Uterus (tissue), 2 donors: ENCODE measurements around the gene COL4A6.

Source experiments
- POLR2A ChIP-seq, 2 donors: fragments of 450-650 bp; IDR thresholded peaks; one replicate each; pipeline ENCODE4 v1.6.1; 2016; ENCODE audit warnings: antibody characterized with exemption in 2 of 2, mild to moderate bottlenecking in 1 of 2, moderate library complexity in 1 of 2
- TF ChIP-seq, protein P1 (sequence below), 4 experiments: fragments of 200-600 bp in 2 of 4; fragments of 450-650 bp in 2 of 4; sonication (generic) in 2 of 4; IDR thresholded peaks; one replicate each; pipeline ENCODE4 v1.5.1; 2016 to 2019; ENCODE audit warnings: antibody characterized with exemption in 4 of 4, mild to moderate bottlenecking in 2 of 4, moderate library complexity in 1 of 4

DNA sequence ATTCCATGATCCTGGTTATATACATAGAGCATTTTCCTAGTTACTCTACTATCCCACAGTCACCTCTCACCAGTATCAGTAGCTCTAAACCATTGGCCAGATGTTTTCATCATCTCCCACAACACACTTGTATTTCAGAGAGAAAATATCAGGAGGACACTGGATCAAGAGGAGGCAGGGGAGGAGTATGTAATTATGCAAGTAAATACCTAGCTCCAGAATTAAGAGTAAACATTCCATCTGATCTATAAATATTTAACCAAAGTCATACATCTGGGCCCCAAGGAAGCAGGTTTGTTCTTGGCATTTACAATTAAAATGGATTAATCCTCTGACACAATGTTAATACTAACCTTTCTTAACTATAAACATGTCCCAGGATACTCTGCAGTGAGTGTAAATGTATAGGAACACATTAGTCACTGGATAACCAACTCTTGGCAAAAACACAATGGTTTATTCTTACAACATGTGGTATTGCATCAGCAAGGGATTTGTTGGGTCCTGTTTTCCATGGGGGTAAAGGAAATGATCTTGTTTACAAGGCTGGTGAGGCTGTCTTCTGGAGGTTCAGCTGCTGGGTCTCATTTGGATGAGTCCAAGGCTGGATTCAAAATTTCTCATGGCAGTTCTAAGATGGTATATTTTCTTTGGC is 176.5 kb downstream of the COL4A6 start:
- TF ChIP-seq, protein P1, sequence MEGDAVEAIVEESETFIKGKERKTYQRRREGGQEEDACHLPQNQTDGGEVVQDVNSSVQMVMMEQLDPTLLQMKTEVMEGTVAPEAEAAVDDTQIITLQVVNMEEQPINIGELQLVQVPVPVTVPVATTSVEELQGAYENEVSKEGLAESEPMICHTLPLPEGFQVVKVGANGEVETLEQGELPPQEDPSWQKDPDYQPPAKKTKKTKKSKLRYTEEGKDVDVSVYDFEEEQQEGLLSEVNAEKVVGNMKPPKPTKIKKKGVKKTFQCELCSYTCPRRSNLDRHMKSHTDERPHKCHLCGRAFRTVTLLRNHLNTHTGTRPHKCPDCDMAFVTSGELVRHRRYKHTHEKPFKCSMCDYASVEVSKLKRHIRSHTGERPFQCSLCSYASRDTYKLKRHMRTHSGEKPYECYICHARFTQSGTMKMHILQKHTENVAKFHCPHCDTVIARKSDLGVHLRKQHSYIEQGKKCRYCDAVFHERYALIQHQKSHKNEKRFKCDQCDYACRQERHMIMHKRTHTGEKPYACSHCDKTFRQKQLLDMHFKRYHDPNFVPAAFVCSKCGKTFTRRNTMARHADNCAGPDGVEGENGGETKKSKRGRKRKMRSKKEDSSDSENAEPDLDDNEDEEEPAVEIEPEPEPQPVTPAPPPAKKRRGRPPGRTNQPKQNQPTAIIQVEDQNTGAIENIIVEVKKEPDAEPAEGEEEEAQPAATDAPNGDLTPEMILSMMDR (IDR thresholded peaks at IDR 0.05), result no peak
- TF ChIP-seq POLR2A (IDR thresholded peaks at IDR 0.05), result no peak
